CD14-positive monocyte (primary cell): Measurements from ENCODE around the gene STXBP5. TPM values are rescaled to one million over a fixed set of nuclear protein-coding genes. Genes with fewer than 3 reads are reported as not detected.

Source experiments
- DNase-seq, 3 donors: peaks; one replicate each; pipeline ENCODE4 v3.0.0-alpha.2; 2011 to 2022
- H2AFZ ChIP-seq: 2 replicates; pipeline ENCODE4 v1.6.0; 2012; ENCODE audit warnings: mild to moderate bottlenecking, low read depth, low read length, inconsistent platforms; ENCODE audit not compliant: insufficient read depth, poor library complexity, severe bottlenecking
- H3K27ac ChIP-seq, 2 donors: 1 replicate in 1 of 2; 2 replicates in 1 of 2; pipeline ENCODE4 v1.5.1; 2012 to 2013; ENCODE audit warnings: low read length in 2 of 2, control low read depth in 1 of 2, inconsistent platforms in 1 of 2, low read depth in 1 of 2, mild to moderate bottlenecking in 1 of 2
- H3K27me3 ChIP-seq, 2 donors: one replicate each; pipeline versions ENCODE4 v1.6.0 to v1.6.1; 2011 to 2013; ENCODE audit warnings: low read length in 2 of 2; ENCODE audit not compliant: control insufficient read depth in 2 of 2, insufficient read depth in 2 of 2
- H3K36me3 ChIP-seq, 2 donors: replicated peaks in 1 of 2; 1 replicate in 1 of 2; 2 replicates in 1 of 2; pipeline versions ENCODE4 v1.5.1 to v1.6.1; 2012 to 2013; ENCODE audit warnings: low read length in 2 of 2, control low read depth in 1 of 2, inconsistent platforms in 1 of 2, mild to moderate bottlenecking in 1 of 2; ENCODE audit not compliant: insufficient read depth in 2 of 2, control insufficient read depth in 1 of 2
- H3K4me1 ChIP-seq, 2 donors: 1 replicate in 1 of 2; 2 replicates in 1 of 2; pipeline versions ENCODE4 v1.5.1 to v1.6.1; 2012 to 2013; ENCODE audit warnings: low read length in 2 of 2, control low read depth in 1 of 2, inconsistent platforms in 1 of 2, mild to moderate bottlenecking in 1 of 2, moderate library complexity in 1 of 2; ENCODE audit not compliant: insufficient read depth in 2 of 2, control insufficient read depth in 1 of 2
- H3K4me2 ChIP-seq: replicated peaks from 2 replicates; pipeline ENCODE3; 2012; ENCODE audit warnings: low read length, moderate library complexity, mild to moderate bottlenecking; ENCODE audit not compliant: poor library complexity, severe bottlenecking; ENCODE audit errors: extremely low read depth
- H3K4me3 ChIP-seq, 3 experiments: fragments of 200-600 bp in 1 of 3; sonication (generic) in 1 of 3; replicated peaks in 1 of 3; 1 replicate in 2 of 3; 2 replicates in 1 of 3; pipeline ENCODE4 v1.5.1; 2011 to 2013; ENCODE audit warnings: low read length in 3 of 3, mild to moderate bottlenecking in 3 of 3, control low read depth in 2 of 3, low read depth in 2 of 3, inconsistent platforms in 1 of 3, moderate library complexity in 1 of 3
- H3K79me2 ChIP-seq: 2 replicates; pipeline ENCODE4 v1.6.0; 2012; ENCODE audit warnings: mild to moderate bottlenecking, control low read depth, inconsistent platforms, low read length, moderate library complexity; ENCODE audit not compliant: insufficient read depth
- H3K9ac ChIP-seq: 2 replicates; pipeline ENCODE4 v1.6.0; 2017; ENCODE audit warnings: low read length, mild to moderate bottlenecking; ENCODE audit not compliant: insufficient read depth, poor library complexity, severe bottlenecking
- H3K9me3 ChIP-seq, 2 donors: replicated peaks in 1 of 2; 1 replicate in 1 of 2; 2 replicates in 1 of 2; pipeline versions ENCODE4 v1.5.1 to v1.6.1; 2012 to 2013; ENCODE audit warnings: low read length in 2 of 2, control low read depth in 1 of 2; ENCODE audit not compliant: control insufficient read depth in 1 of 2, insufficient read depth in 1 of 2
- H4K20me1 ChIP-seq: 2 replicates; pipeline ENCODE4 v1.6.0; 2012; ENCODE audit warnings: mild to moderate bottlenecking, low read length, control low read depth, moderate library complexity; ENCODE audit not compliant: insufficient read depth
- H3K27ac Mint-ChIP-seq, 7 donors: one replicate each; pipeline ENCODE4 v1.8.0; 2020; ENCODE audit warnings: mild to moderate bottlenecking in 7 of 7, mixed read lengths in 7 of 7, moderate library complexity in 6 of 7, inconsistent platforms in 2 of 7
- H3K27me3 Mint-ChIP-seq, 3 donors: one replicate each; pipeline ENCODE4 v1.8.0; 2021 to 2022; ENCODE audit warnings: low read depth in 3 of 3, mild to moderate bottlenecking in 3 of 3, mixed read lengths in 3 of 3, moderate library complexity in 3 of 3, inconsistent platforms in 1 of 3
- H3K36me3 Mint-ChIP-seq, 2 donors: one replicate each; pipeline ENCODE4 v1.8.0; 2020; ENCODE audit warnings: mixed read lengths in 2 of 2, inconsistent platforms in 1 of 2, mild to moderate bottlenecking in 1 of 2
- H3K4me1 Mint-ChIP-seq: one replicate; pipeline ENCODE4 v1.8.0; 2020; ENCODE audit warnings: mild to moderate bottlenecking, mixed read lengths
- H3K4me3 Mint-ChIP-seq, 2 donors: one replicate each; pipeline ENCODE4 v1.8.0; 2020; ENCODE audit warnings: mild to moderate bottlenecking in 2 of 2, mixed read lengths in 2 of 2, moderate library complexity in 1 of 2
- H3K9me3 Mint-ChIP-seq, 7 donors: one replicate each; pipeline ENCODE4 v1.8.0; 2020 to 2022; ENCODE audit warnings: mixed read lengths in 7 of 7, mild to moderate bottlenecking in 6 of 7, moderate library complexity in 6 of 7, inconsistent platforms in 2 of 7
- WGBS: methylation state at CpG from one replicate; pipeline ENCODE4 v1.1.5; 2013; ENCODE audit warnings: missing lambda C conversion rate; ENCODE audit not compliant: insufficient coverage; 5-methylcytosine and 5-hydroxymethylcytosine counted together
- intact Hi-C, 2 donors: fragments of 100-400 bp; cut with micrococcal nuclease; formaldehyde crosslinking; loops; one replicate each; pipeline versions ENCODE4 v1.15.0 to v1.15.1; 2023
- polyA plus RNA-seq, 3 donors: library from polyadenylated mRNA; depleted of rRNA in 1 of 3; unstranded in 2 of 3; stranded (reverse) in 1 of 3; fragments of 300-500 nt in 2 of 3; fragments of >200 nt in 1 of 3; fragmentation: Illumina TruSeq in 2 of 3; gene quantifications; 1 replicate in 2 of 3; 2 replicates in 1 of 3; pipeline ENCODE4 v1.2.3, GENCODE V29; 2012 to 2021
- TF ChIP-seq, protein P1 (sequence below): fragments of 200-600 bp; IDR thresholded peaks from one replicate; pipeline ENCODE4 v1.8.0; 2022; ENCODE audit warnings: antibody characterized with exemption, mild to moderate bottlenecking

Gene STXBP5
- polyA plus RNA-seq, 3 donors = 1.5 to 8.8 (median 2.0) TPM

DNA sequence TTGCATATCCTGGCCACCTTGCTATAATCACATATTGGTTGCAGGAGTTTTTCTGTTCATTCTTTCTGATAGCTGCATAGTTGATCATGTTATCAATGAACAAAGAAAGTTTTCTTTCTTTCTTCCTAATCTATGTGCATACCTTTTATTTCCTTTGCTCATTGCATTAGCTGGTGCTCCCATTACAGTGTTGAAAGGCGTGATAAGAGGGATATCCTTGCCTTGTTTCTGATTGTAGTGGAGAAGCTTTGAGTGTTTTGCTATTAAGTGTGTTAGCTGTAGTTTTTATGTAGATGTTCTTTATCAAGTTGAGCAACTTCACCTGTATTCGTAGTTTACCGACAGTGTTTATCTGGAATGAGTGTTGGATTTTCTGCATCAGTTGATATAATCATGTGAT, 14.6 kb downstream of the STXBP5 start:
- Histone ChIP-seq H3K9me3 (no peaks in the 10 kb centered on the region), H2AFZ (no peak overlapping the region), H3K4me2 (no peak overlapping the region), H3K4me1 (peaks cover 8 to 13% of the 10 kb centered on the region in 2 donors), H3K27me3 (no peaks in the 10 kb centered on the region), H3K36me3 (peaks cover 8 to 9% of the 10 kb centered on the region in 2 donors), H4K20me1 (peaks cover 13% of the 10 kb centered on the region), H3K9ac (no peak overlapping the region), H3K27ac (no peak overlapping the region), H3K4me3 (no peak overlapping the region), H3K79me2 (peaks cover 6% of the 10 kb centered on the region)
- no CpG with 5 or more reads among the region's 3 CpGs for WGBS
- DNase-seq = no peak
- Mint-ChIP-seq H3K9me3 (no peaks in the 10 kb centered on the region), H3K4me3 (no peak overlapping the region), H3K27ac (no peak overlapping the region), H3K4me1 (peaks cover 24% of the 10 kb centered on the region), H3K36me3 (peaks cover 36 to 47% of the 10 kb centered on the region in 2 donors), H3K27me3 (peaks cover 0 to 2% (median 2%) of the 10 kb centered on the region in 3 donors)
- TF ChIP-seq, protein P1, sequence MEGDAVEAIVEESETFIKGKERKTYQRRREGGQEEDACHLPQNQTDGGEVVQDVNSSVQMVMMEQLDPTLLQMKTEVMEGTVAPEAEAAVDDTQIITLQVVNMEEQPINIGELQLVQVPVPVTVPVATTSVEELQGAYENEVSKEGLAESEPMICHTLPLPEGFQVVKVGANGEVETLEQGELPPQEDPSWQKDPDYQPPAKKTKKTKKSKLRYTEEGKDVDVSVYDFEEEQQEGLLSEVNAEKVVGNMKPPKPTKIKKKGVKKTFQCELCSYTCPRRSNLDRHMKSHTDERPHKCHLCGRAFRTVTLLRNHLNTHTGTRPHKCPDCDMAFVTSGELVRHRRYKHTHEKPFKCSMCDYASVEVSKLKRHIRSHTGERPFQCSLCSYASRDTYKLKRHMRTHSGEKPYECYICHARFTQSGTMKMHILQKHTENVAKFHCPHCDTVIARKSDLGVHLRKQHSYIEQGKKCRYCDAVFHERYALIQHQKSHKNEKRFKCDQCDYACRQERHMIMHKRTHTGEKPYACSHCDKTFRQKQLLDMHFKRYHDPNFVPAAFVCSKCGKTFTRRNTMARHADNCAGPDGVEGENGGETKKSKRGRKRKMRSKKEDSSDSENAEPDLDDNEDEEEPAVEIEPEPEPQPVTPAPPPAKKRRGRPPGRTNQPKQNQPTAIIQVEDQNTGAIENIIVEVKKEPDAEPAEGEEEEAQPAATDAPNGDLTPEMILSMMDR = no peak
- intact Hi-C loops = no loop called here

DNA sequence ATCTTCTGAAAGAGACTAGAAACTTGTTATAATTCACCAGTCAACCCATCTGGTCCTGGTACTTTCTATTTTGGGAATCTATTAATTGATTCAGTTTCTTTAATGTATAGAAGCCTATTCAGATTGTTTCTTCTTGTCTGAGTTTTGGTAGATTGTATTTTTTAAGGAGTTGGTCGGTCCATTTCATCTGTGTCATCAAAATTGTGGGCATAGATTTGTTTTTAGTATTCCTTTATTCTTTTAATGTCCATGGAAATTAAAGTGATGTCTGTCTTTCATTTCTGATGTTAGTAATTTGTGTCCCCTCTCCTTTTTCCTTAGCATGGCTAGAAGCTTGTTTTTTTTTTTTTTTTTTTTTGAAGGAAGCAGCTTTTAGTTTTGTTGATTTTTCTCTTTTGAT, 15.2 kb downstream of the STXBP5 start:
- Mint-ChIP-seq H3K9me3 (no peaks in the 10 kb centered on the region), H3K36me3 (peaks cover 34 to 47% of the 10 kb centered on the region in 2 donors), H3K4me1 (peaks cover 24% of the 10 kb centered on the region), H3K4me3 (no peak overlapping the region), H3K27me3 (peaks cover 0 to 2% (median 0%) of the 10 kb centered on the region in 3 donors), H3K27ac (peak overlapping the region in 1 of 7 donors; percentile 26)
- Histone ChIP-seq H3K4me1 (peaks cover 8 to 13% of the 10 kb centered on the region in 2 donors), H3K4me3 (no peak overlapping the region), H2AFZ (no peak overlapping the region), H3K4me2 (no peak overlapping the region), H3K79me2 (peaks cover 6% of the 10 kb centered on the region), H3K27ac (no peak overlapping the region), H3K9ac (no peak overlapping the region), H4K20me1 (peaks cover 13% of the 10 kb centered on the region), H3K36me3 (peaks cover 8 to 13% of the 10 kb centered on the region in 2 donors), H3K27me3 (no peaks in the 10 kb centered on the region), H3K9me3 (no peaks in the 10 kb centered on the region)
- TF ChIP-seq, protein P1 = no peak
- DNase-seq = no peak
- intact Hi-C loops = no loop called here
- WGBS = 100% methylated on average over 1 of the region's 1 CpG
